Testis (tissue), 2 donors: ENCODE data around the gene BCAS3.

Source experiments
- CTCF ChIP-seq, 3 experiments: fragments of 450-650 bp in 2 of 3; fragments of 200-600 bp in 1 of 3; sonication (generic) in 1 of 3; IDR thresholded peaks; one replicate each; pipeline ENCODE4 v1.5.1; 2016 to 2019; ENCODE audit warnings: antibody characterized with exemption in 3 of 3, mild to moderate bottlenecking in 2 of 3, moderate library complexity in 1 of 3
- POLR2A ChIP-seq: fragments of 450-650 bp; IDR thresholded peaks from one replicate; pipeline ENCODE4 v1.6.1; 2017; ENCODE audit warnings: antibody characterized with exemption, mild to moderate bottlenecking, moderate library complexity

DNA sequence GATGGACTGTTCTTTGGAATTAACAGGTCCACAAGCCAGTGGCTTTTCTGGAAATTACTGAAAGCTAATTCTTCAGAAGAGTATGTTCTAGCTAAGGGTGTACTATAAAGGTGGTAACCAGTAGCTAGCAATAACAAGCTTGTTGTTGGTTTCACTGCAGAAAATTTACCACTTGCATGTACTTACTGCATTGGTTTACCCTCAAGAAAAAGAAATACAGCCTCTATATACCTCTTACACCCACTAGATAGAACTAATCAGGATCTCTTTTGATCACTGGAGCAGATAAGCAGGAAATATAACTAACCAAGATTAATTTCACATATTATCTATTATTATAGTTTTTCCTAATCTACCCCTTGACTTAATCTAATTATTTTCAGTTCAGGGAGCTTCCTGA lies 537.1 kb downstream of the BCAS3 start:
- TF ChIP-seq POLR2A (no peak), CTCF (IDR thresholded peaks at IDR 0.05) (no peak)
